Limb (tissue), 2 donors: ENCODE data around the gene WLS.
"Not testable (repeated sequence)": the region's sequence is repeated elsewhere in the genome, so short reads cannot be mapped to it uniquely, and the experiment has no call there.

ENCODE experiments used
- DNase-seq, 2 donors: peaks; one replicate each; pipeline ENCODE4 v3.0.0-alpha.2; 2016; ENCODE audit errors: extremely low spot score in 2 of 2

WLS gene

GRCh38 chr1:68201546-68202238, 30.6 kb downstream of the WLS start:
- DNase-seq: no peak

- no peak for DNase-seq
These were observed 32.7 kb downstream of the WLS start for GRCh38 chr1:68199603-68200002.

GRCh38 chr1:68198752-68199151, 33.6 kb downstream of the WLS start:
- DNase-seq: no peak

- no peak for DNase-seq
These were observed 34.4 kb downstream of the WLS start for GRCh38 chr1:68197891-68198290.

GRCh38 chr1:68197461-68197860, 34.9 kb downstream of the WLS start:
- no peak for DNase-seq

- DNase-seq: no peak
These were observed 35.6 kb downstream of the WLS start for GRCh38 chr1:68196676-68197075.

GRCh38 chr1:68191717-68192116, 40.6 kb downstream of the WLS start:
- DNase-seq: no peak

GRCh38 chr1:68188644-68189340, 43.5 kb downstream of the WLS start:
- DNase-seq: no peak

GRCh38 chr1:68188060-68188538, 44.2 kb downstream of the WLS start:
- no peak for DNase-seq

GRCh38 chr1:68185743-68186142, 46.6 kb downstream of the WLS start:
- DNase-seq: no peak

- DNase-seq: no peak
These were observed 48.4 kb downstream of the WLS start for GRCh38 chr1:68183895-68184294.

- no peak for DNase-seq
These were observed 51.2 kb downstream of the WLS start for GRCh38 chr1:68181165-68181556.

GRCh38 chr1:68180441-68181164, 51.7 kb downstream of the WLS start:
- DNase-seq: no peak

- DNase-seq: no peak
These were observed 53.4 kb downstream of the WLS start for GRCh38 chr1:68178821-68179490.

- DNase-seq: peak in 1 of 2 donors; percentile 31
These were observed 56.5 kb downstream of the WLS start for GRCh38 chr1:68175621-68176398.

GRCh38 chr1:68174738-68175113, 57.6 kb downstream of the WLS start:
- DNase-seq: no peak

- DNase-seq: peak; percentile 70 to 78
These were observed 58.2 kb downstream of the WLS start for GRCh38 chr1:68173936-68174737.

- no peak for DNase-seq
These were observed 58.9 kb downstream of the WLS start for GRCh38 chr1:68173283-68173935.

- DNase-seq: not testable (repeated sequence)
These were observed 60.5 kb downstream of the WLS start for GRCh38 chr1:68171795-68172194.
